ENCODE measurements around the gene ATP5PD. TPM values are rescaled to one million over a fixed set of nuclear protein-coding genes. Genes with fewer than 3 reads are reported as not detected.
A peak's percentile ranks its signal among the peaks of the same experiment; 100 is the strongest.

ATP5PD gene
- total and polyA plus RNA-seq, 7 donors: 409 to 931 (median 577) TPM

GRCh38 chr17:75024686-75025397 lies 21.9 kb downstream of the ATP5PD start:
- no peak overlapping the region for H3K4me3 ChIP-seq
- no peak for TF ChIP-seq CTCF (IDR thresholded peaks at IDR 0.05)
- H3K27me3 ChIP-seq (ENCODE audit: insufficient read depth in 3 of 3, low read length in 2 of 3): no peaks in the 10 kb centered on the region
- H3K36me3 ChIP-seq (ENCODE audit: insufficient read depth in 1 of 2, low read depth in 1 of 2): peaks cover 5 to 37% of the 10 kb centered on the region in 2 donors
- no peak for DNase-seq
- intact Hi-C loops (cut with DNase I): no loop called here
- no peaks in the 10 kb centered on the region for H3K9me3 ChIP-seq
- H3K4me1 ChIP-seq: no peaks in the 10 kb centered on the region
- no peak for ATAC-seq
- 89 to 93% (median 92%) methylated on average over 10 of the region's 10 CpGs for WGBS, 3 donors
- H3K27ac ChIP-seq: no peak overlapping the region

GRCh38 chr17:75020331-75021110 lies 26.2 kb downstream of the ATP5PD start:
- Histone ChIP-seq H3K27ac (no peak overlapping the region), H3K4me3 (no peak overlapping the region), H3K4me1 (no peaks in the 10 kb centered on the region), H3K36me3 (ENCODE audit: insufficient read depth in 1 of 2, low read depth in 1 of 2) (peaks cover 5 to 71% of the 10 kb centered on the region in 2 donors), H3K27me3 (ENCODE audit: insufficient read depth in 3 of 3, low read length in 2 of 3) (no peaks in the 10 kb centered on the region), H3K9me3 (no peaks in the 10 kb centered on the region)
- no peak for ATAC-seq
- 84 to 89% (median 88%) methylated on average over 19 of the region's 19 CpGs for WGBS, 3 donors
- intact Hi-C loops (cut with DNase I): no loop called here
- TF ChIP-seq CTCF (IDR thresholded peaks at IDR 0.05): no peak
- DNase-seq: peak in 1 of 2 donors; percentile 20

GRCh38 chr17:75019710-75020109 lies 27.1 kb downstream of the ATP5PD start:
- H3K4me1 ChIP-seq: no peaks in the 10 kb centered on the region
- no peaks in the 10 kb centered on the region for H3K27me3 ChIP-seq (ENCODE audit: insufficient read depth in 3 of 3, low read length in 2 of 3)
- WGBS, 3 donors: 90 to 93% (median 92%) methylated on average over 3 of the region's 3 CpGs
- H3K9me3 ChIP-seq: no peaks in the 10 kb centered on the region
- no peak for DNase-seq
- intact Hi-C loops (cut with DNase I): no loop called here
- no peak for ATAC-seq
- H3K27ac ChIP-seq: no peak overlapping the region
- H3K4me3 ChIP-seq: no peak overlapping the region
- peaks cover 5 to 71% of the 10 kb centered on the region in 2 donors for H3K36me3 ChIP-seq (ENCODE audit: insufficient read depth in 1 of 2, low read depth in 1 of 2)
- TF ChIP-seq CTCF (IDR thresholded peaks at IDR 0.05): no peak

- WGBS, 3 donors: 78 to 84% (median 81%) methylated on average over 5 of the region's 5 CpGs
- no peak for TF ChIP-seq CTCF (IDR thresholded peaks at IDR 0.05)
- DNase-seq (peak in 1 of 2 donors; percentile 10), ATAC-seq (no peak)
- Histone ChIP-seq H3K4me3 (no peak overlapping the region), H3K4me1 (no peaks in the 10 kb centered on the region), H3K27ac (no peak overlapping the region), H3K9me3 (no peaks in the 10 kb centered on the region), H3K36me3 (ENCODE audit: insufficient read depth in 1 of 2, low read depth in 1 of 2) (peaks cover 5 to 71% of the 10 kb centered on the region in 2 donors), H3K27me3 (ENCODE audit: insufficient read depth in 3 of 3, low read length in 2 of 3) (no peaks in the 10 kb centered on the region)
- intact Hi-C loops (cut with DNase I): no loop called here
These were observed 27.6 kb downstream of the ATP5PD start for GRCh38 chr17:75019146-75019545.

All from psoas muscle (tissue), 8 donors.